ENCODE measurements around the gene AXIN2.

GRCh38 chr17:65495122-65496055 is 66.1 kb downstream of the AXIN2 start:
- TF ChIP-seq POLR2A (IDR thresholded peaks at IDR 0.05), result no peak
- TF ChIP-seq, protein P1, sequence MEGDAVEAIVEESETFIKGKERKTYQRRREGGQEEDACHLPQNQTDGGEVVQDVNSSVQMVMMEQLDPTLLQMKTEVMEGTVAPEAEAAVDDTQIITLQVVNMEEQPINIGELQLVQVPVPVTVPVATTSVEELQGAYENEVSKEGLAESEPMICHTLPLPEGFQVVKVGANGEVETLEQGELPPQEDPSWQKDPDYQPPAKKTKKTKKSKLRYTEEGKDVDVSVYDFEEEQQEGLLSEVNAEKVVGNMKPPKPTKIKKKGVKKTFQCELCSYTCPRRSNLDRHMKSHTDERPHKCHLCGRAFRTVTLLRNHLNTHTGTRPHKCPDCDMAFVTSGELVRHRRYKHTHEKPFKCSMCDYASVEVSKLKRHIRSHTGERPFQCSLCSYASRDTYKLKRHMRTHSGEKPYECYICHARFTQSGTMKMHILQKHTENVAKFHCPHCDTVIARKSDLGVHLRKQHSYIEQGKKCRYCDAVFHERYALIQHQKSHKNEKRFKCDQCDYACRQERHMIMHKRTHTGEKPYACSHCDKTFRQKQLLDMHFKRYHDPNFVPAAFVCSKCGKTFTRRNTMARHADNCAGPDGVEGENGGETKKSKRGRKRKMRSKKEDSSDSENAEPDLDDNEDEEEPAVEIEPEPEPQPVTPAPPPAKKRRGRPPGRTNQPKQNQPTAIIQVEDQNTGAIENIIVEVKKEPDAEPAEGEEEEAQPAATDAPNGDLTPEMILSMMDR (IDR thresholded peaks at IDR 0.05), result no peak

Measured in thyroid gland (tissue), 4 donors.